OCI-LY1 (cell line): ENCODE results near the gene ARMH3.

Experiments
- CTCF ChIP-seq: fragments of 200-600 bp; sonication (generic), shearing (Covaris generic); IDR thresholded peaks from 2 replicates; pipeline ENCODE4 v1.5.1; 2017; ENCODE audit warnings: mild to moderate bottlenecking, antibody characterized with exemption, low read length, moderate library complexity, mixed read lengths
- EZH2 ChIP-seq: fragments of 200-600 bp; sonication (generic), shearing (Covaris generic); IDR thresholded peaks from 2 replicates; pipeline ENCODE4 v1.8.0; 2017; ENCODE audit warnings: borderline replicate concordance, mixed run types, mild to moderate bottlenecking, antibody characterized with exemption, low read length, moderate library complexity, mixed read lengths

- TF ChIP-seq CTCF (no peak), EZH2 (no peak)
These were observed 135.4 kb downstream of the ARMH3 start for GRCh38 chr10:101920546-101920945.
